Bronchial epithelial cell (primary cell): ENCODE results near the gene ASAP2. TPM values are rescaled to one million over a fixed set of nuclear protein-coding genes. Genes with fewer than 3 reads are reported as not detected.

Source experiments
- DNase-seq: peaks from one replicate; pipeline ENCODE4 v3.0.0-alpha.2; 2010; ENCODE audit warnings: low read depth
- FAIRE-seq: peaks from 2 replicates; lab custom pipeline; 2011; peaks lifted over from hg19 to GRCh38; lab: Jason Lieb, UNC
- H3K27me3 ChIP-seq: 2 replicates; pipeline ENCODE4 v1.5.1; 2011; ENCODE audit warnings: low read length; ENCODE audit not compliant: control insufficient read depth, insufficient read depth
- H3K36me3 ChIP-seq: 2 replicates; pipeline ENCODE4 v1.5.1; 2011; ENCODE audit warnings: low read length; ENCODE audit not compliant: control insufficient read depth, insufficient read depth
- H3K4me3 ChIP-seq: 2 replicates; pipeline ENCODE4 v1.5.1; 2011; ENCODE audit warnings: mild to moderate bottlenecking, low read depth, low read length, control low read depth
- total RNA-seq: library from RNA; depleted of rRNA; stranded (reverse); fragments of >200 nt; gene quantifications from 2 replicates; pipeline ENCODE4 v1.2.1, GENCODE V29; 2014
- TF ChIP-seq, protein P1 (sequence below): IDR thresholded peaks from 2 replicates; pipeline ENCODE4 v1.5.1; 2011; ENCODE audit warnings: mild to moderate bottlenecking, moderate library complexity, low read length, control low read depth, inconsistent platforms; ENCODE audit not compliant: insufficient read depth, severe bottlenecking

The ASAP2 gene
- total RNA-seq, 1 donor from 2014 or later: 25.5 TPM

DNA sequence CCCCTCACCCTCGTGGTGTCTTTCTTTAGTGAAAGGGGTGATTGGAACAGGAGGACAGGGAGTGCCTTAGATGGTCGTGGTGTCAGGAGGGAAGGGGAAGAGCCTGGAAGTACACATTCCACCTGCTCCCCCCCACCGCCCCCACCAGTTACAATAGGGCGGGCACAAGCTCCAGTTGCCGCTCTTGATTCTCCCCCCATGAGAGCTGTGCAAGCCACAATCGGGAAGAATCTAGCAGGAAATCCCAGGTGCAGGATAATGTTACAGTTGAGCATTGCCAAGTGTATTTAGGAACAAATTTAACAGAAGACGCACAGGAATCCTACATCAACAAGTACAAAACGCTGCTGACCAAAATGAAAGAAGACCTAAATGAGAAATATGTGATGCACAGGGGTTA lies 73.6 kb downstream of the ASAP2 start:
- Histone ChIP-seq H3K27me3 (no peaks in the 10 kb centered on the region), H3K4me3 (no peak overlapping the region), H3K36me3 (no peaks in the 10 kb centered on the region)
- DNase-seq: no peak
- TF ChIP-seq, protein P1, sequence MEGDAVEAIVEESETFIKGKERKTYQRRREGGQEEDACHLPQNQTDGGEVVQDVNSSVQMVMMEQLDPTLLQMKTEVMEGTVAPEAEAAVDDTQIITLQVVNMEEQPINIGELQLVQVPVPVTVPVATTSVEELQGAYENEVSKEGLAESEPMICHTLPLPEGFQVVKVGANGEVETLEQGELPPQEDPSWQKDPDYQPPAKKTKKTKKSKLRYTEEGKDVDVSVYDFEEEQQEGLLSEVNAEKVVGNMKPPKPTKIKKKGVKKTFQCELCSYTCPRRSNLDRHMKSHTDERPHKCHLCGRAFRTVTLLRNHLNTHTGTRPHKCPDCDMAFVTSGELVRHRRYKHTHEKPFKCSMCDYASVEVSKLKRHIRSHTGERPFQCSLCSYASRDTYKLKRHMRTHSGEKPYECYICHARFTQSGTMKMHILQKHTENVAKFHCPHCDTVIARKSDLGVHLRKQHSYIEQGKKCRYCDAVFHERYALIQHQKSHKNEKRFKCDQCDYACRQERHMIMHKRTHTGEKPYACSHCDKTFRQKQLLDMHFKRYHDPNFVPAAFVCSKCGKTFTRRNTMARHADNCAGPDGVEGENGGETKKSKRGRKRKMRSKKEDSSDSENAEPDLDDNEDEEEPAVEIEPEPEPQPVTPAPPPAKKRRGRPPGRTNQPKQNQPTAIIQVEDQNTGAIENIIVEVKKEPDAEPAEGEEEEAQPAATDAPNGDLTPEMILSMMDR: no peak
- no peak for FAIRE-seq

- FAIRE-seq (no peak), DNase-seq (no peak)
- H3K36me3 ChIP-seq: no peaks in the 10 kb centered on the region
- TF ChIP-seq, protein P1: no peak
- no peaks in the 10 kb centered on the region for H3K27me3 ChIP-seq
- no peak overlapping the region for H3K4me3 ChIP-seq
These were observed 74.5 kb downstream of the ASAP2 start for GRCh38 chr2:9281145-9281544.

- no peak for DNase-seq
- FAIRE-seq: no peak
- TF ChIP-seq, protein P1: no peak
- no peaks in the 10 kb centered on the region for H3K27me3 ChIP-seq
- no peaks in the 10 kb centered on the region for H3K36me3 ChIP-seq
- H3K4me3 ChIP-seq: no peak overlapping the region
These were observed 75.8 kb downstream of the ASAP2 start for GRCh38 chr2:9282128-9283112.

GRCh38 chr2:9284521-9285297 lies 78.1 kb downstream of the ASAP2 start:
- no peaks in the 10 kb centered on the region for H3K36me3 ChIP-seq
- no peak for DNase-seq

GRCh38 chr2:9285385-9285920 lies 78.8 kb downstream of the ASAP2 start:
- TF ChIP-seq, protein P1: no peak
- no peak for FAIRE-seq
- H3K36me3 ChIP-seq: no peaks in the 10 kb centered on the region
- no peaks in the 10 kb centered on the region for H3K27me3 ChIP-seq
- peak; percentile 36 for DNase-seq
- H3K4me3 ChIP-seq: no peak overlapping the region

More at GRCh38 chr2:9284521-9285297, 78.1 kb downstream of the ASAP2 start:
- FAIRE-seq: no peak
- TF ChIP-seq, protein P1: no peak
- H3K27me3 ChIP-seq: no peaks in the 10 kb centered on the region
- H3K4me3 ChIP-seq: no peak overlapping the region
